ENCODE results near the gene PRKCA. TPM values are rescaled to one million over a fixed set of nuclear protein-coding genes. Genes with fewer than 3 reads are reported as not detected.

The PRKCA gene
- total RNA-seq, 3 donors from 2014 or later (not counting 1 experiment from before 2014, with no cell fraction given), result 19.6 to 29.0 (median 20.4) TPM

DNA sequence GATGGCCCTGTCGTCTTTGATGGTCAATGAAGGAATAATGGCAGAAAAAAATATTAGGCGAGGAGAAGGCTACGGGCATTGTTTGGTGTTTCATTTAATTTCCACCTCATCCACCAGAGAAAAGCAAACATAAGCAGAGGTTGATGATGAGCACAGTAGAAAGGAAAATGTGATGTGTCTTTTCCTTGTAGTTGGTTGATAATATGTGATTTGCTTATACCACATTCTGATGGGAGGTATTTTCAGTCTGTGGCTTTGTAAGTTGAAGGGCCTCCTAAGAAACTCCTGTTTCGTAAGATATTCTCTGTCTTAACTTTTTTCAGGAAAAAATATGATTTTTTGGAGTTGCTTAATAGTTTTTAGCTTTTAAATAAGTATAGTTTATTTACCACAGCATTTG lies 215.7 kb downstream of the PRKCA start:
- no peaks in the 10 kb centered on the region for H3K27me3 Mint-ChIP-seq (ENCODE audit: low read depth in 2 of 2)
- no peak overlapping the region for H3K27ac ChIP-seq (ENCODE audit: low read length)
- peaks cover 4 to 9% of the 10 kb centered on the region in 2 donors for H3K4me1 Mint-ChIP-seq
- H3K4me3 ChIP-seq (ENCODE audit: low read length), result no peak overlapping the region
- H3K36me3 Mint-ChIP-seq, result no peaks in the 10 kb centered on the region
- ATAC-seq, result no peak
- intact Hi-C loops (cut with micrococcal nuclease), result no loop called here
- no peak overlapping the region for H3K27ac Mint-ChIP-seq
- 83% methylated on average over 2 of the region's 4 CpGs for WGBS (ENCODE audit: insufficient coverage)
- H3K4me1 ChIP-seq (ENCODE audit: control insufficient read depth, insufficient read depth, low read length), result no peaks in the 10 kb centered on the region
- TF ChIP-seq, protein P1, sequence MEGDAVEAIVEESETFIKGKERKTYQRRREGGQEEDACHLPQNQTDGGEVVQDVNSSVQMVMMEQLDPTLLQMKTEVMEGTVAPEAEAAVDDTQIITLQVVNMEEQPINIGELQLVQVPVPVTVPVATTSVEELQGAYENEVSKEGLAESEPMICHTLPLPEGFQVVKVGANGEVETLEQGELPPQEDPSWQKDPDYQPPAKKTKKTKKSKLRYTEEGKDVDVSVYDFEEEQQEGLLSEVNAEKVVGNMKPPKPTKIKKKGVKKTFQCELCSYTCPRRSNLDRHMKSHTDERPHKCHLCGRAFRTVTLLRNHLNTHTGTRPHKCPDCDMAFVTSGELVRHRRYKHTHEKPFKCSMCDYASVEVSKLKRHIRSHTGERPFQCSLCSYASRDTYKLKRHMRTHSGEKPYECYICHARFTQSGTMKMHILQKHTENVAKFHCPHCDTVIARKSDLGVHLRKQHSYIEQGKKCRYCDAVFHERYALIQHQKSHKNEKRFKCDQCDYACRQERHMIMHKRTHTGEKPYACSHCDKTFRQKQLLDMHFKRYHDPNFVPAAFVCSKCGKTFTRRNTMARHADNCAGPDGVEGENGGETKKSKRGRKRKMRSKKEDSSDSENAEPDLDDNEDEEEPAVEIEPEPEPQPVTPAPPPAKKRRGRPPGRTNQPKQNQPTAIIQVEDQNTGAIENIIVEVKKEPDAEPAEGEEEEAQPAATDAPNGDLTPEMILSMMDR (IDR thresholded peaks at IDR 0.05), result no peak
- DNase-seq, result no peak
- no peaks in the 10 kb centered on the region for H3K9me3 ChIP-seq (ENCODE audit: control insufficient read depth, insufficient read depth, low read length)
- H3K9me3 Mint-ChIP-seq, result no peaks in the 10 kb centered on the region
- no peaks in the 10 kb centered on the region for H3K27me3 ChIP-seq (ENCODE audit: control insufficient read depth, insufficient read depth, low read length)
- no peaks in the 10 kb centered on the region for H3K36me3 ChIP-seq (ENCODE audit: control insufficient read depth, insufficient read depth, low read length)
- H3K4me3 Mint-ChIP-seq, result no peak overlapping the region

DNA sequence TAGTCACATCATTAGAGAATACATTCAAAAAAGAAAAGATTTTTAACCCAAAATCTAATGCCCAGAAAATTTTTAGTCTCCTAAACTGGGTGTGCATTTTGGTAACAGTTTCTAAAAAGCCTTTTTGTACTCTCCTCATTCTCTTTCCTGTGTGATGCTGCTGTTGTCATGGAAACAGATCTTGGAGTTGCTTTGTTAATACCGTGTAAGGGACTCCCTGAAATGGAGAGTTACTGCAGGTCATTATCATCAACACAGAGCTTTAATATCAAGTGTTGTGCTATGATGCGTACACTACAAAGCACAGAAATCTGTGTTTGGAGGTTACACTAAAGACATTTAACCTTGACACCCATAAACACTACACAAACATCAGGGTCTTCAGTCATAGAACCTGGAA lies 216.3 kb downstream of the PRKCA start:
- Histone ChIP-seq H3K4me1 (ENCODE audit: control insufficient read depth, insufficient read depth, low read length) (no peaks in the 10 kb centered on the region), H3K4me3 (ENCODE audit: low read length) (no peak overlapping the region), H3K36me3 (ENCODE audit: control insufficient read depth, insufficient read depth, low read length) (no peaks in the 10 kb centered on the region), H3K27ac (ENCODE audit: low read length) (no peak overlapping the region), H3K9me3 (ENCODE audit: control insufficient read depth, insufficient read depth, low read length) (no peaks in the 10 kb centered on the region), H3K27me3 (ENCODE audit: control insufficient read depth, insufficient read depth, low read length) (no peaks in the 10 kb centered on the region)
- intact Hi-C loops (cut with micrococcal nuclease), result no loop called here
- Mint-ChIP-seq H3K4me3 (no peak overlapping the region), H3K4me1 (peaks cover 4 to 9% of the 10 kb centered on the region in 2 donors), H3K9me3 (no peaks in the 10 kb centered on the region), H3K27ac (no peak overlapping the region), H3K36me3 (no peaks in the 10 kb centered on the region), H3K27me3 (ENCODE audit: low read depth in 2 of 2) (no peaks in the 10 kb centered on the region)
- DNase-seq (peak in 1 of 2 donors; percentile 29), ATAC-seq (no peak)
- TF ChIP-seq, protein P1 (IDR thresholded peaks at IDR 0.05), result no peak
- 67% methylated on average over 2 of the region's 2 CpGs for WGBS (ENCODE audit: insufficient coverage)

DNA sequence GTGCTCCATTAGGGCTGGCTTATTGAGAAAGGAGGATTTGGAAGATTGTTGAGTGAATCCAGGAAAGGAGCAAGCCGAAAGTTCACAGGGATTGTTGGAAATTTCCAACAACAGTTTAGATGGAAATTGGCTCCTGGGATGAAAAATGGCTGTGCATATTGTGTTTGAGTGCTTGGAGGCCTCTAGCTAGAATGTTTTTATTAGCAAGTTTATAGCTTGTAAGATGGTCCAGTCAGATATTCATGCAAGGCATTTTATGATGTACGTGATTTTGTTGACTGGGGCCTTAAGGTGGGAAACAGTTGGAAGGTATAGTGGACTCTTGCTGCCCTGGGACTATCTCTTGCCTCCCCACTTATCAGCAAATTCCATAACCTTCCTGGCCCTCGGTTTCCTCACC lies 216.7 kb downstream of the PRKCA start:
- intact Hi-C loops (cut with micrococcal nuclease), result no loop called here
- Histone ChIP-seq H3K27ac (ENCODE audit: low read length) (no peak overlapping the region), H3K9me3 (ENCODE audit: control insufficient read depth, insufficient read depth, low read length) (no peaks in the 10 kb centered on the region), H3K4me1 (ENCODE audit: control insufficient read depth, insufficient read depth, low read length) (no peaks in the 10 kb centered on the region), H3K27me3 (ENCODE audit: control insufficient read depth, insufficient read depth, low read length) (no peaks in the 10 kb centered on the region), H3K4me3 (ENCODE audit: low read length) (no peak overlapping the region), H3K36me3 (ENCODE audit: control insufficient read depth, insufficient read depth, low read length) (no peaks in the 10 kb centered on the region)
- Mint-ChIP-seq H3K9me3 (no peaks in the 10 kb centered on the region), H3K36me3 (no peaks in the 10 kb centered on the region), H3K27ac (no peak overlapping the region), H3K4me3 (no peak overlapping the region), H3K4me1 (peaks cover 4 to 9% of the 10 kb centered on the region in 2 donors), H3K27me3 (ENCODE audit: low read depth in 2 of 2) (no peaks in the 10 kb centered on the region)
- 100% methylated on average over 1 of the region's 3 CpGs for WGBS (ENCODE audit: insufficient coverage)
- TF ChIP-seq, protein P1 (IDR thresholded peaks at IDR 0.05), result no peak
- DNase-seq, result no peak
- no peak for ATAC-seq

DNA sequence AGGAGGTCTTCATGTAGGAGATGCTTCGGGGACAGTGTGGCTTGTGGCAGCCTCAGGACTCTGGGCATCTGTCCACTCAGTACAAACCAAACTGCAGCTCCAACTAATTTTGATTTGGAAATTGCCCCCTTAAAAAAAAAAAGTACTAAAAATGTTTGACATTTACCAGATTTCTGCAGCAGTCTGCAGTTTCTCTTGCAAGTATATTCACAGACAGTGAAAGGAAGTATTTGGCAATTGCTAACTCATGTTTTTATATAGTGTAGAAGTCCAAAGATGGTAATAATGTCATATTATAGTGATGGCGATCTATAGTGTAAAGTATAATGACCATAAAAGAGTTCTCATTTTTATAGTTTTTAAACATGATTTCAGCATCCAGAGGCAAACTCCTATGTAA lies 218.6 kb downstream of the PRKCA start:
- no peak overlapping the region for H3K27ac Mint-ChIP-seq
- Histone ChIP-seq H3K4me3 (ENCODE audit: low read length) (no peak overlapping the region), H3K36me3 (ENCODE audit: control insufficient read depth, insufficient read depth, low read length) (no peaks in the 10 kb centered on the region), H3K27ac (ENCODE audit: low read length) (no peak overlapping the region), H3K27me3 (ENCODE audit: control insufficient read depth, insufficient read depth, low read length) (no peaks in the 10 kb centered on the region), H3K9me3 (ENCODE audit: control insufficient read depth, insufficient read depth, low read length) (no peaks in the 10 kb centered on the region), H3K4me1 (ENCODE audit: control insufficient read depth, insufficient read depth, low read length) (no peaks in the 10 kb centered on the region)
- no peak overlapping the region for H3K4me3 Mint-ChIP-seq
- ATAC-seq (no peak), DNase-seq (no peak)
- H3K36me3 Mint-ChIP-seq, result no peaks in the 10 kb centered on the region
- no peaks in the 10 kb centered on the region for H3K27me3 Mint-ChIP-seq (ENCODE audit: low read depth in 2 of 2)
- H3K9me3 Mint-ChIP-seq, result no peaks in the 10 kb centered on the region
- H3K4me1 Mint-ChIP-seq, result peaks cover 8 to 9% of the 10 kb centered on the region in 2 donors
- TF ChIP-seq, protein P1 (IDR thresholded peaks at IDR 0.05), result no peak
- WGBS (ENCODE audit: insufficient coverage), result 92% methylated on average over 1 of the region's 2 CpGs
- intact Hi-C loops (cut with micrococcal nuclease), result no loop called here
